H9 (cell line): Measurements from ENCODE around the gene FBXO42. TPM values are rescaled to one million over a fixed set of nuclear protein-coding genes. Genes with fewer than 3 reads are reported as not detected.
A peak's percentile ranks its signal among the peaks of the same experiment; 100 is the strongest.

Experiments
- DNase-seq: peaks from one replicate; pipeline ENCODE4 v3.0.0-alpha.2; 2017
- H2AFZ ChIP-seq: one replicate; pipeline ENCODE4 v1.6.1; 2013; ENCODE audit warnings: mild to moderate bottlenecking, low read length, control low read depth, moderate library complexity
- H2AK5ac ChIP-seq: 2 replicates; pipeline ENCODE4 v1.6.1; 2013; ENCODE audit warnings: low read length, control low read depth, mixed read lengths; ENCODE audit not compliant: insufficient read length
- H2BK120ac ChIP-seq: one replicate; pipeline ENCODE4 v1.6.1; 2013; ENCODE audit warnings: low read depth, mild to moderate bottlenecking, low read length, control low read depth, inconsistent platforms; ENCODE audit not compliant: poor library complexity, severe bottlenecking
- H2BK12ac ChIP-seq: 2 replicates; pipeline ENCODE4 v1.6.1; 2013; ENCODE audit warnings: low read length, control low read depth, mixed read lengths, low read depth; ENCODE audit not compliant: insufficient read length
- H2BK15ac ChIP-seq: 2 replicates; pipeline ENCODE4 v1.6.1; 2013; ENCODE audit warnings: low read depth, low read length, control low read depth
- H2BK20ac ChIP-seq: one replicate; pipeline ENCODE4 v1.6.1; 2013; ENCODE audit warnings: low read depth, mild to moderate bottlenecking, low read length, control low read depth, inconsistent platforms; ENCODE audit not compliant: poor library complexity, severe bottlenecking
- H2BK5ac ChIP-seq: 2 replicates; pipeline ENCODE4 v1.6.1; 2013; ENCODE audit warnings: low read length, control low read depth, mixed read lengths; ENCODE audit not compliant: insufficient read length
- H3K14ac ChIP-seq: 2 replicates; pipeline ENCODE4 v1.6.1; 2013; ENCODE audit warnings: low read length, control low read depth; ENCODE audit not compliant: insufficient read depth
- H3K18ac ChIP-seq: 2 replicates; pipeline ENCODE4 v1.6.1; 2013; ENCODE audit warnings: low read depth, mild to moderate bottlenecking, mixed read lengths, low read length, control low read depth; ENCODE audit not compliant: insufficient read length
- H3K23ac ChIP-seq: 2 replicates; pipeline ENCODE4 v1.6.1; 2013; ENCODE audit warnings: low read length, control low read depth, mixed read lengths, low read depth; ENCODE audit not compliant: insufficient read length
- H3K23me2 ChIP-seq: 2 replicates; pipeline ENCODE4 v1.6.1; 2013; ENCODE audit warnings: low read depth, mild to moderate bottlenecking, mixed read lengths, low read length, control low read depth; ENCODE audit not compliant: insufficient read length, poor library complexity, severe bottlenecking
- H3K27ac ChIP-seq: 2 replicates; pipeline ENCODE4 v1.5.1; 2013; ENCODE audit warnings: low read length, control low read depth, mixed read lengths, low read depth; ENCODE audit not compliant: insufficient read length
- H3K27me3 ChIP-seq: 2 replicates; pipeline ENCODE4 v1.6.1; 2013; ENCODE audit warnings: low read length, control low read depth, inconsistent platforms; ENCODE audit not compliant: insufficient read depth
- H3K4ac ChIP-seq: 2 replicates; pipeline ENCODE4 v1.6.1; 2013; ENCODE audit warnings: low read depth, mild to moderate bottlenecking, control low read depth, inconsistent platforms, low read length, moderate library complexity
- H3K4me1 ChIP-seq: 2 replicates; pipeline ENCODE4 v1.6.1; 2013; ENCODE audit warnings: low read length, control low read depth, inconsistent platforms; ENCODE audit not compliant: insufficient read depth
- H3K4me2 ChIP-seq: 2 replicates; pipeline ENCODE4 v1.6.1; 2013; ENCODE audit warnings: low read length, control low read depth, mixed read lengths; ENCODE audit not compliant: insufficient read length, insufficient read depth
- H3K56ac ChIP-seq: 2 replicates; pipeline ENCODE4 v1.6.1; 2013; ENCODE audit warnings: low read depth, mild to moderate bottlenecking, mixed read lengths, low read length, control low read depth; ENCODE audit not compliant: insufficient read length
- H3K79me1 ChIP-seq: 2 replicates; pipeline ENCODE4 v1.6.1; 2013; ENCODE audit warnings: low read depth, mild to moderate bottlenecking, moderate library complexity, low read length, control low read depth, inconsistent platforms; ENCODE audit not compliant: insufficient read depth, poor library complexity, severe bottlenecking
- H3K79me2 ChIP-seq: 2 replicates; pipeline ENCODE4 v1.6.1; 2013; ENCODE audit warnings: low read length, control low read depth, inconsistent platforms; ENCODE audit not compliant: insufficient read depth
- H3K9ac ChIP-seq: 2 replicates; pipeline ENCODE4 v1.6.1; 2013; ENCODE audit warnings: low read length, control low read depth, mixed read lengths; ENCODE audit not compliant: insufficient read length; ENCODE audit errors: extremely low read depth
- H3K9me3 ChIP-seq: one replicate; pipeline ENCODE4 v1.6.1; 2013; ENCODE audit warnings: low read depth, low read length, inconsistent platforms; ENCODE audit not compliant: control insufficient read depth
- H3T11ph ChIP-seq: one replicate; pipeline ENCODE4 v1.6.1; 2013; ENCODE audit warnings: mild to moderate bottlenecking, low read length, control low read depth, inconsistent platforms
- H4K20me1 ChIP-seq: one replicate; pipeline ENCODE4 v1.6.1; 2013; ENCODE audit not compliant: control insufficient read depth, insufficient read length, insufficient read depth
- H4K5ac ChIP-seq: 2 replicates; pipeline ENCODE4 v1.6.1; 2013; ENCODE audit warnings: low read depth, mild to moderate bottlenecking, mixed read lengths, low read length, control low read depth; ENCODE audit not compliant: insufficient read length
- H4K8ac ChIP-seq: replicated peaks from 2 replicates; pipeline ENCODE4 v1.6.1; 2013; ENCODE audit warnings: low read length, control low read depth, mixed read lengths, low read depth; ENCODE audit not compliant: insufficient read length
- H4K91ac ChIP-seq: 2 replicates; pipeline ENCODE4 v1.6.1; 2013; ENCODE audit warnings: low read depth, mild to moderate bottlenecking, moderate library complexity, mixed read lengths, low read length, control low read depth; ENCODE audit not compliant: insufficient read length
- H3K27ac Mint-ChIP-seq, 3 experiments: 2 replicates in 2 of 3; 3 replicates in 1 of 3; pipeline ENCODE4 v1.8.0; 2020 to 2021; ENCODE audit warnings: mixed read lengths in 3 of 3, mild to moderate bottlenecking in 1 of 3, moderate library complexity in 1 of 3
- H3K27me3 Mint-ChIP-seq: 2 replicates; pipeline ENCODE4 v1.8.0; 2021; ENCODE audit warnings: low read depth, mild to moderate bottlenecking, moderate library complexity, mixed read lengths
- H3K36me3 Mint-ChIP-seq, 3 experiments: 2 replicates in 2 of 3; 3 replicates in 1 of 3; pipeline ENCODE4 v1.8.0; 2020 to 2021; ENCODE audit warnings: low read depth in 3 of 3, mixed read lengths in 3 of 3; ENCODE audit not compliant: insufficient read depth in 1 of 3
- H3K4me1 Mint-ChIP-seq, 2 experiments: 2 replicates each; pipeline ENCODE4 v1.8.0; 2020; ENCODE audit warnings: mixed read lengths in 2 of 2
- H3K4me3 Mint-ChIP-seq, 2 experiments: 2 replicates in 1 of 2; 3 replicates in 1 of 2; pipeline ENCODE4 v1.8.0; 2020 to 2021; ENCODE audit warnings: mild to moderate bottlenecking in 2 of 2, mixed read lengths in 2 of 2, moderate library complexity in 1 of 2
- H3K9me3 Mint-ChIP-seq, 2 experiments: 2 replicates in 1 of 2; 3 replicates in 1 of 2; pipeline ENCODE4 v1.8.0; 2020; ENCODE audit warnings: mild to moderate bottlenecking in 2 of 2, mixed read lengths in 2 of 2, moderate library complexity in 1 of 2
- WGBS: extraction: QIAGEN DNeasy Blood & Tissue Kit; methylation state at CpG from one replicate; pipeline ENCODE4 v1.1.7; 2013; ENCODE audit warnings: missing lambda C conversion rate, low lambda C conversion rate, mixed read lengths; ENCODE audit not compliant: insufficient read length; ENCODE audit errors: extremely low coverage; 5-methylcytosine and 5-hydroxymethylcytosine counted together
- total RNA-seq: library from RNA; stranded (reverse); gene quantifications from 2 replicates; pipeline ENCODE4 v1.2.1, GENCODE V29; 2021
- TF ChIP-seq, protein P1 (sequence below): fragments of 200-600 bp; sonication (generic); conservative IDR thresholded peaks from 3 replicates; pipeline ENCODE4 v1.8.0; 2021; ENCODE audit warnings: antibody characterized with exemption, mild to moderate bottlenecking

Gene FBXO42
- total RNA-seq, 1 experiment from 2014 or later, result 17.4 TPM

DNA sequence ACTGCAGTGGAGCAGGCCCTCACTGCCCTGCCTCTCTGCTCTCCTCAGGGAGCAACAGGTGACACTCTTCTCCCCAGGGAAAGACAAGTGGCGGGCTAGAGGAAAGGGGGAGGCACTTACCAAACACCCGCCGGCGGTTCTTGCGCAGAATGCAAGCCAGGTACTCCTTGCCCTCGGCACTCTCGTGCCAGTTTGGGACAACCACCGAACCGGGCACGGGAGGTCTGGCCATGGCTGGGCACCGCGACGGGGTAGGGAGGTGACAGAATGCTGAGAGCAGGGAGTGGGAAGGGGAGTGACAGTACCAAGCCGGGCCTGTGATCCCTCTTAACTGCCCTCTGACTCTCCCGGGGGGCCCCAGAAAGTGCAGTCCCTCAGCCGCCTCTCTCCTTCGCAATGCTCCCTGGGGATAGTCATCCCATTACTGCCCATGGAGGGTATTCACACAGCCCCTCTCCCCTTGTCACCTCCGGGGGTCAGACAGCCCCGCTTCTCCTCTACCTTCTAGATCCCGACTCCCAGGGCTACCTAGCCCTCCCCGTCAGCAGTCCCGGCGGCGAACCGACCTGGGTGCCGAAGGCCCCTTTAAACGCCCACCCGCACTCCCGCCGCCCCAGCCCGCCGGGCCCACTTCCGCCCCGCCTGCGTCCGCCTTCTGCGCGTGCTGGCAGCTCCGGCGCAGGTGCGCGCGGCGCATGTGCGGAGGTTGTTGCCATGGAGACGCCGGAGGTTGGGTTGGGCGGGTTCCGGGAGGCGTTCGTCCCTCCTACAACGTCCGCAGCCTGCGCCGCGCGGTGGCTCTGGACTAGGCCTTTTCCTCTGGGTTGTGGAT lies 115.6 kb downstream of the FBXO42 start, which contains the start of gene CPLANE2:
Gene CPLANE2 (minus strand): TSS at position 673 of the 832 bp plus-strand sequence. CDS start 441 bp downstream, at position 232.
- H3K4ac ChIP-seq, result no peak within 1 kb of the TSS
- no peak within 1 kb of the TSS for H3K9ac ChIP-seq
- H3K27ac Mint-ChIP-seq, result peak within 1 kb of the TSS; percentile 70 to 92 (median 89); a peak in 5 of 7 replicates
- H3K4me1 ChIP-seq, result 0 out of 2 replicates have a peak, but pooled peaks cover 5% of the 10 kb centered on the region
- no peaks in the 10 kb centered on the region for H3K9me3 ChIP-seq
- no peaks in the 10 kb centered on the region for H3K79me1 ChIP-seq
- no peak within 1 kb of the TSS for H3K23ac ChIP-seq
- H3K27ac ChIP-seq, result no peak within 1 kb of the TSS
- no peaks in the 10 kb centered on the region for H3K79me2 ChIP-seq
- H3K36me3 Mint-ChIP-seq, result no peaks in the 10 kb centered on the region; a peak in 1 of 7 replicates
- peak within 1 kb of the TSS; percentile 83 for H3K4me2 ChIP-seq
- no peak within 1 kb of the TSS for H4K91ac ChIP-seq
- no peaks in the 10 kb centered on the region for H3K27me3 ChIP-seq
- H3K23me2 ChIP-seq, result peaks cover 6% of the 10 kb centered on the region
- WGBS, result no CpG with 5 or more reads among the region's 57 CpGs
- peaks cover 6 to 18% of the 10 kb centered on the region in 2 experiments for H3K4me1 Mint-ChIP-seq
- no peak within 1 kb of the TSS for H3T11ph ChIP-seq
- no peak within 1 kb of the TSS for H2BK12ac ChIP-seq
- H3K27me3 Mint-ChIP-seq, result peaks cover 5% of the 10 kb centered on the region
- H2AK5ac ChIP-seq, result no peak within 1 kb of the TSS
- DNase-seq, result peak; percentile 95
- no peak within 1 kb of the TSS for H2AFZ ChIP-seq
- H2BK5ac ChIP-seq, result no peak within 1 kb of the TSS
- no peak within 1 kb of the TSS for H3K56ac ChIP-seq
- H2BK120ac ChIP-seq, result no peak within 1 kb of the TSS
- no peaks in the 10 kb centered on the region; a peak in 2 of 5 replicates for H3K9me3 Mint-ChIP-seq
- H4K5ac ChIP-seq, result no peak within 1 kb of the TSS
- no peaks in the 10 kb centered on the region for H4K20me1 ChIP-seq
- peak within 1 kb of the TSS; percentile 85 to 89 for H3K4me3 Mint-ChIP-seq
- no peak within 1 kb of the TSS for H3K18ac ChIP-seq
- no peak within 1 kb of the TSS for H2BK15ac ChIP-seq
- H2BK20ac ChIP-seq, result no peak within 1 kb of the TSS
- H3K14ac ChIP-seq, result no peak within 1 kb of the TSS
- no peak within 1 kb of the TSS for H4K8ac ChIP-seq
- TF ChIP-seq, protein P1, sequence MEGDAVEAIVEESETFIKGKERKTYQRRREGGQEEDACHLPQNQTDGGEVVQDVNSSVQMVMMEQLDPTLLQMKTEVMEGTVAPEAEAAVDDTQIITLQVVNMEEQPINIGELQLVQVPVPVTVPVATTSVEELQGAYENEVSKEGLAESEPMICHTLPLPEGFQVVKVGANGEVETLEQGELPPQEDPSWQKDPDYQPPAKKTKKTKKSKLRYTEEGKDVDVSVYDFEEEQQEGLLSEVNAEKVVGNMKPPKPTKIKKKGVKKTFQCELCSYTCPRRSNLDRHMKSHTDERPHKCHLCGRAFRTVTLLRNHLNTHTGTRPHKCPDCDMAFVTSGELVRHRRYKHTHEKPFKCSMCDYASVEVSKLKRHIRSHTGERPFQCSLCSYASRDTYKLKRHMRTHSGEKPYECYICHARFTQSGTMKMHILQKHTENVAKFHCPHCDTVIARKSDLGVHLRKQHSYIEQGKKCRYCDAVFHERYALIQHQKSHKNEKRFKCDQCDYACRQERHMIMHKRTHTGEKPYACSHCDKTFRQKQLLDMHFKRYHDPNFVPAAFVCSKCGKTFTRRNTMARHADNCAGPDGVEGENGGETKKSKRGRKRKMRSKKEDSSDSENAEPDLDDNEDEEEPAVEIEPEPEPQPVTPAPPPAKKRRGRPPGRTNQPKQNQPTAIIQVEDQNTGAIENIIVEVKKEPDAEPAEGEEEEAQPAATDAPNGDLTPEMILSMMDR, result no peak; the same call in 1 of the 3 replicates
